Esophagus muscularis mucosa (tissue), 3 donors: ENCODE data around the gene DESI1.

Experiments used
- CTCF ChIP-seq, 3 experiments: fragments of 200-600 bp in 2 of 3; fragments of 450-650 bp in 1 of 3; sonication (generic) in 2 of 3; IDR thresholded peaks; one replicate each; pipeline ENCODE4 v1.5.1; 2017 to 2019; ENCODE audit warnings: antibody characterized with exemption in 3 of 3, mild to moderate bottlenecking in 2 of 3, moderate library complexity in 1 of 3
- POLR2A ChIP-seq: fragments of 450-650 bp; IDR thresholded peaks from one replicate; pipeline ENCODE4 v1.6.1; 2017; ENCODE audit warnings: antibody characterized with exemption, moderate library complexity, mild to moderate bottlenecking, low read depth
- POLR2AphosphoS5 ChIP-seq, 2 donors: sonication (generic); formaldehyde crosslinking; IDR thresholded peaks; one replicate each; pipeline ENCODE4 v1.6.1; 2017; ENCODE audit warnings: antibody characterized with exemption in 2 of 2

GRCh38 chr22:41641854-41642253 lies 21.0 kb upstream of the DESI1 start:
- no peak for TF ChIP-seq CTCF (IDR thresholded peaks at IDR 0.05)
- TF ChIP-seq POLR2A, result no peak
- TF ChIP-seq POLR2AphosphoS5 (IDR thresholded peaks at IDR 0.05), result no peak
